OCI-LY1 (cell line): ENCODE measurements around the gene ELAVL1.

Experiments
- CTCF ChIP-seq: fragments of 200-600 bp; sonication (generic), shearing (Covaris generic); IDR thresholded peaks from 2 replicates; pipeline ENCODE4 v1.5.1; 2017; ENCODE audit warnings: mild to moderate bottlenecking, antibody characterized with exemption, low read length, moderate library complexity, mixed read lengths
- EZH2 ChIP-seq: fragments of 200-600 bp; sonication (generic), shearing (Covaris generic); IDR thresholded peaks from 2 replicates; pipeline ENCODE4 v1.8.0; 2017; ENCODE audit warnings: borderline replicate concordance, mixed run types, mild to moderate bottlenecking, antibody characterized with exemption, low read length, moderate library complexity, mixed read lengths

DNA sequence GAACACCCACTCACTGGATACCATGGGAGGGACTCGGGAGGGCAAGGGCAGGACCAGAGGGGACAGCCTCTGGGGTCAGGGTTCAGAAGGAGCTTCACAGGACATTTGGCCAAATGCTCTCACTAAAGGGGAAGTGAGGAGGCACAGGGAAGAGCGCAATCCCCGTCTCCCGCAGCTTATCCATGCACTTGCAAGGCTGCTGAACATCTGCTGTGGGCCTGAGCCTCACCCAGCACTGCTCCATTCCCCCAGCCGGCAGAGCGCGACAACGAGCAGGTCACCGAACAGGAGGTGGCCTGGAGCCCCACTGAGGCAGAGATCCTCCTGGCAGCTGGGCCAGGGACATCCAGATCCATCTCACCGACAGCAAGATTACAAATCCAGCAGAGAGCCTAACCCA is 23.3 kb downstream of the ELAVL1 start:
- TF ChIP-seq CTCF (no peak), EZH2 (no peak)
